ENCODE measurements around the gene ST3GAL4. TPM values are rescaled to one million over a fixed set of nuclear protein-coding genes. Genes with fewer than 3 reads are reported as not detected.
"Not testable (repeated sequence)": the region's sequence is repeated elsewhere in the genome, so short reads cannot be mapped to it uniquely, and the experiment has no call there.

Gene ST3GAL4
- total and polyA plus RNA-seq, 2 experiments from 2014 or later: 27.3 to 53.3 TPM

GRCh38 chr11:126345759-126346585 lies 9.5 kb upstream of the ST3GAL4 start:
- TF ChIP-seq EZH2phosphoT487 (IDR thresholded peaks at IDR 0.05; ENCODE audit: insufficient read depth, low read depth) (no peak), EZH2 (IDR thresholded peaks at IDR 0.05; ENCODE audit: insufficient read depth, poor library complexity, severe bottlenecking) (no peak)
- H3K4me2 ChIP-seq (ENCODE audit: unreplicated experiment): peak overlapping the region; percentile 36
- H3K4me3 ChIP-seq: peak overlapping the region; percentile 4
- H4K20me1 ChIP-seq (ENCODE audit: insufficient read depth): no peaks in the 10 kb centered on the region
- H3K27me3 ChIP-seq (replicated peaks; ENCODE audit: insufficient read depth): no peaks in the 10 kb centered on the region
- H3K36me3 ChIP-seq (ENCODE audit: low read depth): no peaks in the 10 kb centered on the region
- no peaks in the 10 kb centered on the region for H3K9me2 ChIP-seq (ENCODE audit: insufficient read depth)
- peaks cover 31% of the 10 kb centered on the region for H3F3A ChIP-seq (ENCODE audit: insufficient read depth)
- peak overlapping the region; percentile 89 for H3K27ac ChIP-seq
- peaks cover 53% of the 10 kb centered on the region for H3K4me1 ChIP-seq (ENCODE audit: insufficient read depth)
- in situ Hi-C loops (cut with MboI): no loop called here
- peak overlapping the region; percentile 68 for H3K9ac ChIP-seq
- H3K9me3 ChIP-seq (ENCODE audit: low read depth): no peaks in the 10 kb centered on the region
- peak; percentile 86 for DNase-seq
- H2AFZ ChIP-seq: peak overlapping the region; percentile 53
- 16 to 22% methylated on average over 17 of the region's 17 CpGs for WGBS, 2 experiments (ENCODE audit: low coverage in 1 of 2, low lambda C conversion rate in 2 of 2, missing lambda C conversion rate in 2 of 2)
- peaks cover 30% of the 10 kb centered on the region for H3K79me2 ChIP-seq (ENCODE audit: insufficient read depth)

- Histone ChIP-seq H3K4me1 (ENCODE audit: insufficient read depth) (peaks cover 51% of the 10 kb centered on the region), H3K79me2 (ENCODE audit: insufficient read depth) (peaks cover 36% of the 10 kb centered on the region), H3F3A (ENCODE audit: insufficient read depth) (peaks cover 27% of the 10 kb centered on the region), H3K4me2 (ENCODE audit: unreplicated experiment) (peak overlapping the region; percentile 36), H3K9ac (peak overlapping the region; percentile 68), H3K4me3 (peak overlapping the region; percentile 4), H3K9me2 (ENCODE audit: insufficient read depth) (no peaks in the 10 kb centered on the region), H3K36me3 (ENCODE audit: low read depth) (no peaks in the 10 kb centered on the region), H3K27me3 (replicated peaks; ENCODE audit: insufficient read depth) (no peaks in the 10 kb centered on the region), H4K20me1 (ENCODE audit: insufficient read depth) (no peaks in the 10 kb centered on the region), H3K27ac (peak overlapping the region; percentile 89), H3K9me3 (ENCODE audit: low read depth) (no peaks in the 10 kb centered on the region), H2AFZ (peak overlapping the region; percentile 53; the same call in 1 of the 2 replicates)
- in situ Hi-C loops (cut with MboI): no loop called here
- DNase-seq: no peak
- 50 to 65% methylated on average over 1 of the region's 1 CpG for WGBS, 2 experiments (ENCODE audit: low coverage in 1 of 2, low lambda C conversion rate in 2 of 2, missing lambda C conversion rate in 2 of 2)
- TF ChIP-seq EZH2phosphoT487 (IDR thresholded peaks at IDR 0.05; ENCODE audit: insufficient read depth, low read depth): no peak
- TF ChIP-seq EZH2 (IDR thresholded peaks at IDR 0.05; ENCODE audit: insufficient read depth, poor library complexity, severe bottlenecking): no peak
Measured at GRCh38 chr11:126346586-126346940, 8.9 kb upstream of the ST3GAL4 start.

GRCh38 chr11:126346946-126347345 lies 8.5 kb upstream of the ST3GAL4 start:
- peak; percentile 51 for DNase-seq
- Histone ChIP-seq H3K9ac (peak overlapping the region; percentile 68), H3K79me2 (ENCODE audit: insufficient read depth) (peaks cover 40% of the 10 kb centered on the region), H3F3A (ENCODE audit: insufficient read depth) (peaks cover 23% of the 10 kb centered on the region), H3K27ac (peak overlapping the region; percentile 89), H3K4me3 (peak overlapping the region; percentile 4; the same call in 1 of the 2 replicates), H3K4me1 (ENCODE audit: insufficient read depth) (peaks cover 51% of the 10 kb centered on the region), H3K4me2 (ENCODE audit: unreplicated experiment) (peak overlapping the region; percentile 36)
- H4K20me1 ChIP-seq (ENCODE audit: insufficient read depth); H3K9me3 ChIP-seq (ENCODE audit: low read depth); H3K27me3 ChIP-seq (replicated peaks; ENCODE audit: insufficient read depth); H3K36me3 ChIP-seq (ENCODE audit: low read depth); in situ Hi-C loops (cut with MboI); H3K9me2 ChIP-seq (ENCODE audit: insufficient read depth); H2AFZ ChIP-seq: not testable (repeated sequence)
- 36 to 53% methylated on average over 6 to 7 of the region's 7 CpGs for WGBS, 2 experiments (ENCODE audit: low coverage in 1 of 2, low lambda C conversion rate in 2 of 2, missing lambda C conversion rate in 2 of 2)

- Histone ChIP-seq H3K9ac (no peak overlapping the region), H3K4me2 (ENCODE audit: unreplicated experiment) (no peak overlapping the region)
- in situ Hi-C loops (cut with MboI): no loop called here
Measured at GRCh38 chr11:126347751-126348668, 7.5 kb upstream of the ST3GAL4 start.

More at GRCh38 chr11:126347751-126348668, 7.5 kb upstream of the ST3GAL4 start:
- no peaks in the 10 kb centered on the region for H3K36me3 ChIP-seq (ENCODE audit: low read depth)
- no peak for TF ChIP-seq EZH2 (IDR thresholded peaks at IDR 0.05; ENCODE audit: insufficient read depth, poor library complexity, severe bottlenecking)
- TF ChIP-seq EZH2phosphoT487 (IDR thresholded peaks at IDR 0.05; ENCODE audit: insufficient read depth, low read depth): no peak
- H3K9me3 ChIP-seq (ENCODE audit: low read depth): no peaks in the 10 kb centered on the region
- peaks cover 57% of the 10 kb centered on the region for H3K4me1 ChIP-seq (ENCODE audit: insufficient read depth)
- H2AFZ ChIP-seq: no peak overlapping the region
- no peaks in the 10 kb centered on the region for H3K9me2 ChIP-seq (ENCODE audit: insufficient read depth)
- no peaks in the 10 kb centered on the region for H3K27me3 ChIP-seq (replicated peaks; ENCODE audit: insufficient read depth)
- no peak overlapping the region for H3K4me3 ChIP-seq
- 79 to 80% methylated on average over 16 to 17 of the region's 17 CpGs for WGBS, 2 experiments (ENCODE audit: low coverage in 1 of 2, low lambda C conversion rate in 2 of 2, missing lambda C conversion rate in 2 of 2)
- peak overlapping the region; percentile 63; the same call in 1 of the 2 replicates for H3K27ac ChIP-seq
- no peaks in the 10 kb centered on the region for H4K20me1 ChIP-seq (ENCODE audit: insufficient read depth)
- H3F3A ChIP-seq (ENCODE audit: insufficient read depth): peaks cover 29% of the 10 kb centered on the region
- peaks cover 50% of the 10 kb centered on the region for H3K79me2 ChIP-seq (ENCODE audit: insufficient read depth)
- DNase-seq: no peak

Measured in GM23248 (cell line).